Measurements from ENCODE around the gene LPP. TPM values are rescaled to one million over a fixed set of nuclear protein-coding genes. Genes with fewer than 3 reads are reported as not detected.

Gene LPP
- total and polyA plus RNA-seq, 8 donors = 8.0 to 885 (median 305) TPM

GRCh38 chr3:188695241-188695640 lies 541.3 kb downstream of the LPP start:
- peaks cover 0 to 16% (median 5%) of the 10 kb centered on the region in 4 donors for H3K4me1 ChIP-seq
- H3K27me3 ChIP-seq = no peaks in the 10 kb centered on the region
- H3K36me3 ChIP-seq = no peaks in the 10 kb centered on the region
- intact Hi-C loops (cut with DNase I; ENCODE audit: low total_unique reads) = no loop called here
- 87 to 94% (median 88%) methylated on average over 5 of the region's 5 CpGs for WGBS, 5 donors
- H3K9me3 ChIP-seq = no peaks in the 10 kb centered on the region
- DNase-seq = no peak
- no peak overlapping the region for H3K4me3 ChIP-seq
- TF ChIP-seq CTCF (IDR thresholded peaks at IDR 0.05) (no peak), POLR2AphosphoS5 (IDR thresholded peaks at IDR 0.05) (no peak)
- no peak overlapping the region for H3K27ac ChIP-seq

- intact Hi-C loops (cut with DNase I; ENCODE audit: low total_unique reads) = no loop called here
- Histone ChIP-seq H3K36me3 (no peaks in the 10 kb centered on the region), H3K4me1 (peaks cover 0 to 14% (median 0%) of the 10 kb centered on the region in 4 donors), H3K4me3 (no peak overlapping the region), H3K9me3 (no peaks in the 10 kb centered on the region), H3K27me3 (no peaks in the 10 kb centered on the region), H3K27ac (no peak overlapping the region)
- TF ChIP-seq EP300 (IDR thresholded peaks at IDR 0.05) = no peak
- TF ChIP-seq CTCF (IDR thresholded peaks at IDR 0.05) = no peak
- no peak for TF ChIP-seq POLR2AphosphoS5 (IDR thresholded peaks at IDR 0.05)
- TF ChIP-seq POLR2A (IDR thresholded peaks at IDR 0.05) = no peak
- DNase-seq = no peak
- WGBS, 5 donors = 74 to 88% (median 85%) methylated on average over 7 of the region's 7 CpGs
Measured at GRCh38 chr3:188697127-188697526, 543.2 kb downstream of the LPP start.

GRCh38 chr3:188698436-188698835 lies 544.5 kb downstream of the LPP start:
- 89 to 98% (median 95%) methylated on average over 12 of the region's 12 CpGs for WGBS, 5 donors
- TF ChIP-seq CTCF (IDR thresholded peaks at IDR 0.05) (no peak), POLR2AphosphoS5 (IDR thresholded peaks at IDR 0.05) (no peak), POLR2A (IDR thresholded peaks at IDR 0.05) (no peak), EP300 (IDR thresholded peaks at IDR 0.05) (no peak)

GRCh38 chr3:188700501-188700900 lies 546.5 kb downstream of the LPP start:
- no peaks in the 10 kb centered on the region for H3K36me3 ChIP-seq
- H3K9me3 ChIP-seq = no peaks in the 10 kb centered on the region
- no peak overlapping the region for H3K27ac ChIP-seq
- no peaks in the 10 kb centered on the region for H3K27me3 ChIP-seq
- TF ChIP-seq POLR2A (IDR thresholded peaks at IDR 0.05) (no peak), CTCF (IDR thresholded peaks at IDR 0.05) (no peak), EP300 (IDR thresholded peaks at IDR 0.05) (no peak), POLR2AphosphoS5 (IDR thresholded peaks at IDR 0.05) (no peak)
- H3K4me1 ChIP-seq = peaks cover 0 to 24% (median 0%) of the 10 kb centered on the region in 4 donors
- H3K4me3 ChIP-seq = no peak overlapping the region
- intact Hi-C loops (cut with DNase I; ENCODE audit: low total_unique reads) = no loop called here
- no peak for DNase-seq

More at GRCh38 chr3:188698436-188698835, 544.5 kb downstream of the LPP start:
- Histone ChIP-seq H3K4me1 (peaks cover 0 to 24% (median 0%) of the 10 kb centered on the region in 4 donors), H3K9me3 (no peaks in the 10 kb centered on the region), H3K36me3 (no peaks in the 10 kb centered on the region), H3K4me3 (no peak overlapping the region), H3K27ac (no peak overlapping the region), H3K27me3 (no peaks in the 10 kb centered on the region)
- no peak for DNase-seq
- intact Hi-C loops (cut with DNase I; ENCODE audit: low total_unique reads) = no loop called here

All from stomach (tissue), 9 donors.